H1 (cell line): ENCODE measurements around the gene OCRL. TPM values are rescaled to one million over a fixed set of nuclear protein-coding genes. Genes with fewer than 3 reads are reported as not detected.

Source experiments
- ASH2L ChIP-seq: fragments of 200-600, 300-600 bp; sonication (generic); IDR thresholded peaks from one replicate; pipeline ENCODE4 v1.7.1; 2017; ENCODE audit warnings: low read length
- POU5F1 ChIP-seq: IDR thresholded peaks from 2 replicates; pipeline ENCODE4 v1.6.1; 2011; ENCODE audit warnings: low read depth, mild to moderate bottlenecking, low read length, moderate library complexity
- RBBP5 ChIP-seq: IDR thresholded peaks from 2 replicates; pipeline ENCODE4 v1.7.1; 2012; ENCODE audit warnings: low read depth, mild to moderate bottlenecking, inconsistent platforms, low read length, moderate library complexity, borderline replicate concordance
- SP4 ChIP-seq: IDR thresholded peaks from 2 replicates; pipeline ENCODE4 v1.6.1; 2012; ENCODE audit warnings: low read length, inconsistent platforms
- ZNF274 ChIP-seq: IDR thresholded peaks from 2 replicates; pipeline ENCODE4 v1.7.0; 2012; ENCODE audit warnings: low read length, borderline replicate concordance; ENCODE audit errors: extremely low read depth
- polyA plus RNA-seq, 7 experiments: library from polyadenylated mRNA; depleted of rRNA in 3 of 7; stranded (reverse) in 5 of 7; unstranded in 2 of 7; fragments of >200 nt in 5 of 7; fragments of 200-250 nt in 2 of 7; gene quantifications; 1 replicate in 5 of 7; 2 replicates in 1 of 7; 4 replicates in 1 of 7; pipeline versions ENCODE4 v1.2.1 to v1.2.3, GENCODE V29; 2011 to 2013; ENCODE audit warnings: missing spikeins in 2 of 7, mixed read lengths in 2 of 7
- total RNA-seq: library from RNA; stranded (reverse); fragmentation: NEBNext Ultra II Directional; extraction: Animal tissue kit (Norgen Biotek cat#: 25700); gene quantifications from 2 replicates; pipeline ENCODE4 v1.2.1, GENCODE V29; 2021
- TF ChIP-seq, protein P1 (sequence below): fragments of 300-600 bp; sonication (generic); IDR thresholded peaks from 2 replicates; pipeline ENCODE4 v1.7.1; 2012; ENCODE audit warnings: low read length, moderate library complexity, mild to moderate bottlenecking, inconsistent platforms; ENCODE audit not compliant: insufficient replicate concordance

The OCRL gene
- total and polyA plus RNA-seq, 2 of the 8 experiments (the other 6 are each of a cell fraction or from before 2014, with no cell fraction given), result 12.7 to 15.1 TPM

DNA sequence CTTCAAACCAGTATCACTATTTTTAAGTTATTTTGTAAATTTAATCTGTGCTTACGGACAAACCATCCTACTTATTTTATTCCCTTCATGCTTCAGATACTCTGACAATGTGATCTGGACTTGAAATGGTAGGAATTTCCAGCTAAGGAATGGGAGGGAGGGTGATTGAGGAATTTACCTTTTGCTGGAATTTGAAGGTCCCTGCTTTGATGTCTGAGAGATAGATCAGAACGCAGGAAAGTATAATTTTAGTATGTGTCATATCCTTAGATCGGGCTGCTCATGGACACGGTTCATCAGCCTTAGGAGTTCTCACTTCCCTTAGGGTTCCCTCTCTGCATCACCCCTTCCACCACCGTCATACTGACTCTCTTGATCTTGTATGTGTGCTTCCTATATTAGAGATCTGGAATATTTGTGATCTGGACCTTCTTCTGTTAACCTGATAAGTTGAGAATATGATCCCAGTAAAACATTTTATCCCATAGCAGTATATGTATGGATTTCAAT is 16.8 kb downstream of the OCRL start (continued):
- TF ChIP-seq, protein P1, sequence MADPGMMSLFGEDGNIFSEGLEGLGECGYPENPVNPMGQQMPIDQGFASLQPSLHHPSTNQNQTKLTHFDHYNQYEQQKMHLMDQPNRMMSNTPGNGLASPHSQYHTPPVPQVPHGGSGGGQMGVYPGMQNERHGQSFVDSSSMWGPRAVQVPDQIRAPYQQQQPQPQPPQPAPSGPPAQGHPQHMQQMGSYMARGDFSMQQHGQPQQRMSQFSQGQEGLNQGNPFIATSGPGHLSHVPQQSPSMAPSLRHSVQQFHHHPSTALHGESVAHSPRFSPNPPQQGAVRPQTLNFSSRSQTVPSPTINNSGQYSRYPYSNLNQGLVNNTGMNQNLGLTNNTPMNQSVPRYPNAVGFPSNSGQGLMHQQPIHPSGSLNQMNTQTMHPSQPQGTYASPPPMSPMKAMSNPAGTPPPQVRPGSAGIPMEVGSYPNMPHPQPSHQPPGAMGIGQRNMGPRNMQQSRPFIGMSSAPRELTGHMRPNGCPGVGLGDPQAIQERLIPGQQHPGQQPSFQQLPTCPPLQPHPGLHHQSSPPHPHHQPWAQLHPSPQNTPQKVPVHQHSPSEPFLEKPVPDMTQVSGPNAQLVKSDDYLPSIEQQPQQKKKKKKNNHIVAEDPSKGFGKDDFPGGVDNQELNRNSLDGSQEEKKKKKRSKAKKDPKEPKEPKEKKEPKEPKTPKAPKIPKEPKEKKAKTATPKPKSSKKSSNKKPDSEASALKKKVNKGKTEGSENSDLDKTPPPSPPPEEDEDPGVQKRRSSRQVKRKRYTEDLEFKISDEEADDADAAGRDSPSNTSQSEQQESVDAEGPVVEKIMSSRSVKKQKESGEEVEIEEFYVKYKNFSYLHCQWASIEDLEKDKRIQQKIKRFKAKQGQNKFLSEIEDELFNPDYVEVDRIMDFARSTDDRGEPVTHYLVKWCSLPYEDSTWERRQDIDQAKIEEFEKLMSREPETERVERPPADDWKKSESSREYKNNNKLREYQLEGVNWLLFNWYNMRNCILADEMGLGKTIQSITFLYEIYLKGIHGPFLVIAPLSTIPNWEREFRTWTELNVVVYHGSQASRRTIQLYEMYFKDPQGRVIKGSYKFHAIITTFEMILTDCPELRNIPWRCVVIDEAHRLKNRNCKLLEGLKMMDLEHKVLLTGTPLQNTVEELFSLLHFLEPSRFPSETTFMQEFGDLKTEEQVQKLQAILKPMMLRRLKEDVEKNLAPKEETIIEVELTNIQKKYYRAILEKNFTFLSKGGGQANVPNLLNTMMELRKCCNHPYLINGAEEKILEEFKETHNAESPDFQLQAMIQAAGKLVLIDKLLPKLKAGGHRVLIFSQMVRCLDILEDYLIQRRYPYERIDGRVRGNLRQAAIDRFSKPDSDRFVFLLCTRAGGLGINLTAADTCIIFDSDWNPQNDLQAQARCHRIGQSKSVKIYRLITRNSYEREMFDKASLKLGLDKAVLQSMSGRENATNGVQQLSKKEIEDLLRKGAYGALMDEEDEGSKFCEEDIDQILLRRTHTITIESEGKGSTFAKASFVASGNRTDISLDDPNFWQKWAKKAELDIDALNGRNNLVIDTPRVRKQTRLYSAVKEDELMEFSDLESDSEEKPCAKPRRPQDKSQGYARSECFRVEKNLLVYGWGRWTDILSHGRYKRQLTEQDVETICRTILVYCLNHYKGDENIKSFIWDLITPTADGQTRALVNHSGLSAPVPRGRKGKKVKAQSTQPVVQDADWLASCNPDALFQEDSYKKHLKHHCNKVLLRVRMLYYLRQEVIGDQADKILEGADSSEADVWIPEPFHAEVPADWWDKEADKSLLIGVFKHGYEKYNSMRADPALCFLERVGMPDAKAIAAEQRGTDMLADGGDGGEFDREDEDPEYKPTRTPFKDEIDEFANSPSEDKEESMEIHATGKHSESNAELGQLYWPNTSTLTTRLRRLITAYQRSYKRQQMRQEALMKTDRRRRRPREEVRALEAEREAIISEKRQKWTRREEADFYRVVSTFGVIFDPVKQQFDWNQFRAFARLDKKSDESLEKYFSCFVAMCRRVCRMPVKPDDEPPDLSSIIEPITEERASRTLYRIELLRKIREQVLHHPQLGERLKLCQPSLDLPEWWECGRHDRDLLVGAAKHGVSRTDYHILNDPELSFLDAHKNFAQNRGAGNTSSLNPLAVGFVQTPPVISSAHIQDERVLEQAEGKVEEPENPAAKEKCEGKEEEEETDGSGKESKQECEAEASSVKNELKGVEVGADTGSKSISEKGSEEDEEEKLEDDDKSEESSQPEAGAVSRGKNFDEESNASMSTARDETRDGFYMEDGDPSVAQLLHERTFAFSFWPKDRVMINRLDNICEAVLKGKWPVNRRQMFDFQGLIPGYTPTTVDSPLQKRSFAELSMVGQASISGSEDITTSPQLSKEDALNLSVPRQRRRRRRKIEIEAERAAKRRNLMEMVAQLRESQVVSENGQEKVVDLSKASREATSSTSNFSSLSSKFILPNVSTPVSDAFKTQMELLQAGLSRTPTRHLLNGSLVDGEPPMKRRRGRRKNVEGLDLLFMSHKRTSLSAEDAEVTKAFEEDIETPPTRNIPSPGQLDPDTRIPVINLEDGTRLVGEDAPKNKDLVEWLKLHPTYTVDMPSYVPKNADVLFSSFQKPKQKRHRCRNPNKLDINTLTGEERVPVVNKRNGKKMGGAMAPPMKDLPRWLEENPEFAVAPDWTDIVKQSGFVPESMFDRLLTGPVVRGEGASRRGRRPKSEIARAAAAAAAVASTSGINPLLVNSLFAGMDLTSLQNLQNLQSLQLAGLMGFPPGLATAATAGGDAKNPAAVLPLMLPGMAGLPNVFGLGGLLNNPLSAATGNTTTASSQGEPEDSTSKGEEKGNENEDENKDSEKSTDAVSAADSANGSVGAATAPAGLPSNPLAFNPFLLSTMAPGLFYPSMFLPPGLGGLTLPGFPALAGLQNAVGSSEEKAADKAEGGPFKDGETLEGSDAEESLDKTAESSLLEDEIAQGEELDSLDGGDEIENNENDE, result no peak
- TF ChIP-seq ZNF274 (no peak), ASH2L (no peak), RBBP5 (no peak), SP4 (no peak), POU5F1 (no peak)
